GM12878 (cell line): ENCODE measurements around the gene MAGEE1.

ENCODE experiments used
- CBFB ChIP-seq: IDR thresholded peaks from 2 replicates; pipeline ENCODE4 v1.6.1; 2016; ENCODE audit warnings: antibody characterized with exemption, low read depth
- CEBPB ChIP-seq, 2 experiments: fragments of 150-350 bp in 1 of 2; IDR thresholded peaks; 2 replicates each; pipeline ENCODE4 v1.6.1; 2012 to 2014; ENCODE audit warnings: low read depth in 2 of 2, low read length in 2 of 2, borderline replicate concordance in 1 of 2, inconsistent platforms in 1 of 2
- EP300 ChIP-seq, 2 experiments: fragments of 150-350 bp in 1 of 2; IDR thresholded peaks; 2 replicates each; pipeline ENCODE4 v1.6.1; 2011 to 2012; ENCODE audit warnings: low read depth in 2 of 2, low read length in 2 of 2, borderline replicate concordance in 1 of 2, improper control_type of control experiment in 1 of 2, inconsistent platforms in 1 of 2; ENCODE audit not compliant: control insufficient read depth in 1 of 2
- FOXK2 ChIP-seq: fragments of 450-650 bp; IDR thresholded peaks from 2 replicates; pipeline ENCODE4 v1.6.1; 2017; ENCODE audit warnings: mild to moderate bottlenecking, moderate library complexity
- HDAC2 ChIP-seq: fragments of 200-600 bp; sonication (generic); IDR thresholded peaks from 2 replicates; pipeline ENCODE4 v1.6.1; 2017
- IKZF1 ChIP-seq: fragments of 450-650 bp; conservative IDR thresholded peaks from 2 replicates; pipeline ENCODE4 v1.6.1; 2017; ENCODE audit warnings: antibody characterized with exemption, mild to moderate bottlenecking
- KDM1A ChIP-seq: fragments of 200-600 bp; sonication (generic); IDR thresholded peaks from 2 replicates; pipeline ENCODE4 v1.6.1; 2016; ENCODE audit warnings: borderline replicate concordance
- MXI1 ChIP-seq: fragments of 150-350 bp; IDR thresholded peaks from 2 replicates; pipeline ENCODE4 v1.6.1; 2011; ENCODE audit warnings: low read depth, mild to moderate bottlenecking, inconsistent platforms, low read length, improper control_type of control experiment
- NFXL1 ChIP-seq: fragments of 450-650 bp; IDR thresholded peaks from 2 replicates; pipeline ENCODE4 v1.6.1; 2017; ENCODE audit warnings: antibody characterized with exemption, mild to moderate bottlenecking, borderline replicate concordance
- STAT3 ChIP-seq: IDR thresholded peaks from 2 replicates; pipeline ENCODE4 v1.6.1; 2011; ENCODE audit warnings: low read depth, low read length, improper control_type of control experiment
- TF ChIP-seq, protein P1 (sequence below), 3 experiments: IDR thresholded peaks in 2 of 3; conservative IDR thresholded peaks in 1 of 3; 2 replicates each; pipeline ENCODE4 v1.5.1; 2011; ENCODE audit warnings: low read depth in 3 of 3, low read length in 3 of 3, mild to moderate bottlenecking in 3 of 3, control low read depth in 2 of 3, moderate library complexity in 2 of 3, inconsistent platforms in 1 of 3, mixed read lengths in 1 of 3; ENCODE audit not compliant: control insufficient read depth in 2 of 3, insufficient read depth in 1 of 3; ENCODE audit errors: extremely low read depth in 1 of 3

DNA sequence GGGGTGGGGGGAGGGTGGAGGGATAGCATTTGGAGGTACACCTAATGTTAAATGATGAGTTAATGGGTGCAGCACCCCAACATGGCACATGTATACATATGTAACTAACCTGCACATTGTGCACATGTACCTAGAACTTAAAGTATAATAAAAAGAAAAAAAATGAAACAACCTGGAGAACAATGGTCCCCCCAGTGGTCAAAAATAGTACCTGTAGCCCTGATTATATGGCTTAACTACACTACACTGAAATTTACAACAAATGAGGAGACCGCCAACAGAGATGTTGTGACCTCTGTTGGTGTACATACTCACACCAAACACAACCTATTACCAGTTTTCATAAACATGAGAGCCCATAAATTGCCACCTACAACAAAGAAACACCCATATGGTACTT lies 7.3 kb upstream of the MAGEE1 start:
- TF ChIP-seq CEBPB (IDR thresholded peaks at IDR 0.05; ENCODE audit: borderline replicate concordance in 1 of 2, low read depth in 2 of 2, low read length in 2 of 2): no peak
- no peak for TF ChIP-seq FOXK2
- TF ChIP-seq CBFB: no peak
- TF ChIP-seq MXI1: no peak
- TF ChIP-seq, protein P1, sequence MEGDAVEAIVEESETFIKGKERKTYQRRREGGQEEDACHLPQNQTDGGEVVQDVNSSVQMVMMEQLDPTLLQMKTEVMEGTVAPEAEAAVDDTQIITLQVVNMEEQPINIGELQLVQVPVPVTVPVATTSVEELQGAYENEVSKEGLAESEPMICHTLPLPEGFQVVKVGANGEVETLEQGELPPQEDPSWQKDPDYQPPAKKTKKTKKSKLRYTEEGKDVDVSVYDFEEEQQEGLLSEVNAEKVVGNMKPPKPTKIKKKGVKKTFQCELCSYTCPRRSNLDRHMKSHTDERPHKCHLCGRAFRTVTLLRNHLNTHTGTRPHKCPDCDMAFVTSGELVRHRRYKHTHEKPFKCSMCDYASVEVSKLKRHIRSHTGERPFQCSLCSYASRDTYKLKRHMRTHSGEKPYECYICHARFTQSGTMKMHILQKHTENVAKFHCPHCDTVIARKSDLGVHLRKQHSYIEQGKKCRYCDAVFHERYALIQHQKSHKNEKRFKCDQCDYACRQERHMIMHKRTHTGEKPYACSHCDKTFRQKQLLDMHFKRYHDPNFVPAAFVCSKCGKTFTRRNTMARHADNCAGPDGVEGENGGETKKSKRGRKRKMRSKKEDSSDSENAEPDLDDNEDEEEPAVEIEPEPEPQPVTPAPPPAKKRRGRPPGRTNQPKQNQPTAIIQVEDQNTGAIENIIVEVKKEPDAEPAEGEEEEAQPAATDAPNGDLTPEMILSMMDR (IDR thresholded peaks at IDR 0.05 in 2 of 3, conservative IDR thresholded peaks at IDR 0.05 in 1 of 3; ENCODE audit: control insufficient read depth in 2 of 3, extremely low read depth in 1 of 3, insufficient read depth in 1 of 3, low read depth in 3 of 3, low read length in 3 of 3): peak in 1 of 3 experiments; percentile 11; a peak in 1 of 6 replicates
- no peak for TF ChIP-seq HDAC2
- no peak for TF ChIP-seq STAT3
- TF ChIP-seq KDM1A: no peak
- no peak for TF ChIP-seq NFXL1
- no peak for TF ChIP-seq EP300 (IDR thresholded peaks at IDR 0.05; ENCODE audit: borderline replicate concordance in 1 of 2, control insufficient read depth in 1 of 2, low read depth in 2 of 2, low read length in 2 of 2)
- no peak for TF ChIP-seq IKZF1
